NCI-H1048 (cell line): Measurements from ENCODE around the gene SC5D.

Experiments used
- DNase-seq: peaks from one replicate; lab custom pipeline; 2025; lab: John Stamatoyannopoulos, UW

The SC5D gene

GRCh38 chr11:121291896-121292494 lies 576 bp upstream of the SC5D start:
- no peak for DNase-seq

- DNase-seq, result no peak
Measured at GRCh38 chr11:121293288-121293594, 670 bp downstream of the SC5D start.

- no peak for DNase-seq
Measured at GRCh38 chr11:121295246-121296029, 2.9 kb downstream of the SC5D start.

GRCh38 chr11:121297872-121298271 lies 5.3 kb downstream of the SC5D start:
- DNase-seq, result no peak

- DNase-seq, result no peak
Measured at GRCh38 chr11:121298774-121299173, 6.2 kb downstream of the SC5D start.

GRCh38 chr11:121299417-121299816 lies 6.8 kb downstream of the SC5D start:
- no peak for DNase-seq

- no peak for DNase-seq
Measured at GRCh38 chr11:121300313-121300971, 7.9 kb downstream of the SC5D start.

- no peak for DNase-seq
Measured at GRCh38 chr11:121300972-121301699, 8.6 kb downstream of the SC5D start.

- no peak for DNase-seq
Measured at GRCh38 chr11:121304759-121305158, 12.2 kb downstream of the SC5D start.

GRCh38 chr11:121308816-121309215 lies 16.2 kb downstream of the SC5D start:
- no peak for DNase-seq

- no peak for DNase-seq
Measured at GRCh38 chr11:121309688-121310087, 17.1 kb downstream of the SC5D start.

- DNase-seq, result no peak
Measured at GRCh38 chr11:121310908-121311307, 18.3 kb downstream of the SC5D start.

- no peak for DNase-seq
Measured at GRCh38 chr11:121311373-121311772, 18.8 kb downstream of the SC5D start.

GRCh38 chr11:121312483-121312882 lies 19.9 kb downstream of the SC5D start:
- no peak for DNase-seq

- no peak for DNase-seq
Measured at GRCh38 chr11:121318848-121319834, 26.6 kb downstream of the SC5D start.

- DNase-seq, result no peak
Measured at GRCh38 chr11:121321614-121322243, 29.2 kb downstream of the SC5D start.

- no peak for DNase-seq
Measured at GRCh38 chr11:121323046-121323607, 30.6 kb downstream of the SC5D start.

- no peak for DNase-seq
Measured at GRCh38 chr11:121326230-121326629, 33.7 kb downstream of the SC5D start.

- DNase-seq, result no peak
Measured at GRCh38 chr11:121327553-121327952, 35.0 kb downstream of the SC5D start.

GRCh38 chr11:121328176-121328966 lies 35.8 kb downstream of the SC5D start:
- no peak for DNase-seq
